ENCODE data around the gene CEBPZOS.

The CEBPZOS gene

DNA sequence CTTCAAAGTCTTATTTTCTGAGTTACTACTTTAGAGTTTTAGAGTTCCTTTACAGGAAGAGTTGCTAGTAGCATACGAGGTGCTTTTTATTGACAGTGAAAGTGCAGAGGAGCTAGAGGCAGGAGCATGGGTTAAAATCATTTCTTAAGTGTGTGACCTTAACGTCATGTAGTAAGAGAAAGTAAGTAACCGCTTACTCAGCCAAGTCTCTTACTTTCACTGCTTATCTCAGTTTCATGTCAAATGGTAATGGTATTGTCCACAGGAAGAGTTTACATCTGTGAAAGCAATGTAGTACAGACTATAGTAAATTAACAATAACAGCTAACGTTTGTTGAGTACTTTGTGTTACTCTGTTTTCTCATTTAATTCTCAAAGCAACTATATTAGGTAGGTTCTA, 47.7 kb downstream of the CEBPZOS start:
- DNase-seq, result no peak

DNA sequence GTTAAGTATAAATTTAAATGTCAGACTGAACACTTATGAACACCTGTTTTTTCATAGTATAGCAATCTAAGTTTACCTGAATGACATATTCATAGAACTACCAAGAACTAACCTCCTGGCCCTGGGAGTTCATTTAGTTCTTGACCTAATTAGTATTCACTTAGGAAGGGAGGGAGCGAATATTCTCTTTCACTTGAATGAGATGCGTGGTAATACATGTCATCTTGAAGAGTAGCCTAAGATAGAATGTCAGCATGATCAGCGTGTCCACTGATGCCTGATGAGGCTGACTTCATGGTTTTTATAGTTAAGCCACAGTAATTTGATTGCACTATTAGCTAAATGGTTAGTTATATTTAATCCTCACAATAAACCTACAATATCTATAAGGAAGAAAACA, 48.5 kb downstream of the CEBPZOS start:
- DNase-seq, result no peak

DNA sequence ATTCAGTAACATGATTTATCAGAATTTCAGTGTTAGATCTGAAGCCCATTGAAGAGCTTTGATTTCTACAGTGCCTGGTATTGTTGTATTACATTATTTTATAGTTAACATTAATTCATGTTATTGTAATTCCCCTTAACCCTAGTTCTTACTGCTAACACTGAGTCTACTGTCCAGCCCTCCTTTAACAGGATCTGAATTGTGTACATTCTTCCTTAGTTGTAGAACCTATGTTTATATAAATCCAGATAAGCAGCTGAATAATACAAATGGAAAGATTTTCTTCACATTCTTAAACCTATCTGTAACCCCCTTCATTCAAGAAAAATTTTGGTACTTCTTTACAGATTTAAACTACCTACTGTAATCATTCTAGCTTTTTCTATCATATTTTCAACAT, 49.9 kb downstream of the CEBPZOS start:
- no peak for DNase-seq

GRCh38 chr2:37250869-37251740, 54.8 kb downstream of the CEBPZOS start:
- no peak for DNase-seq

All from fibroblast of skin of right biceps (primary cell).